Activated CD8-positive, alpha-beta memory T cell treated with anti-CD3 and anti-CD28 coated beads for 36 hours (primary cell): ENCODE data around the gene CNOT6. TPM values are rescaled to one million over a fixed set of nuclear protein-coding genes. Genes with fewer than 3 reads are reported as not detected.
"Not testable (repeated sequence)": the region's sequence is repeated elsewhere in the genome, so short reads cannot be mapped to it uniquely, and the experiment has no call there.

Source experiments
- CTCF ChIA-PET: fragments of 350-600 bp; sonication (Branson Sonifier 250); formaldehyde crosslinking; loops from one replicate; lab custom pipeline; 2021; ENCODE audit warnings: antibody characterized with exemption; lab: Charles Lee
- POLR2A ChIA-PET: fragments of 350-600 bp; sonication (Branson Sonifier 250); formaldehyde crosslinking; loops from one replicate; lab custom pipeline; 2021; ENCODE audit warnings: antibody characterized with exemption; lab: Charles Lee
- total RNA-seq, 2 experiments: library from RNA; stranded (reverse); gene quantifications; one replicate each; pipeline ENCODE4 v1.2.3, GENCODE V29; 2021

CNOT6 gene
- total RNA-seq, 2 experiments from 2014 or later: 39.1 to 40.0 TPM

DNA sequence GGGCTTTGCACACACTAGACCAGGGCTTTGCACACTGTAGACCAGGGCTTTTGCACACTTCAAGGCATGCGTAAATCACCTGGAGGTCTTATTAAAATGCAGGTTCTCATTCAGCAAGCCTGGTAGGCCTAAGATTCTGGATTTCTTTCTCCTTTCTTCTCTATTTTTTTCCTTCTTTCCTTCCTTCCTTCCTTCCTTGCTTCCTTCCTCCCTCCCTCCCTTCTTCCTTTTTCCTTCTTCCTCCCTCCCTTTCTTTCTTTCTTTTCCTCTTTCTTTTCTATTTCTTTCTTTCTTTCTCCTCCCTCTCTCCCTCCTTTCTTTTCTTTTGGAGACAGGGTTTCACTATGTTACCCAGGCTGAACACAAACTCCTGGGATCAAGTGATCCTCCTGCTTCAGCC, 24.3 kb upstream of the CNOT6 start:
- CTCF ChIA-PET: no interaction called here
- POLR2A ChIA-PET: no interaction called here

DNA sequence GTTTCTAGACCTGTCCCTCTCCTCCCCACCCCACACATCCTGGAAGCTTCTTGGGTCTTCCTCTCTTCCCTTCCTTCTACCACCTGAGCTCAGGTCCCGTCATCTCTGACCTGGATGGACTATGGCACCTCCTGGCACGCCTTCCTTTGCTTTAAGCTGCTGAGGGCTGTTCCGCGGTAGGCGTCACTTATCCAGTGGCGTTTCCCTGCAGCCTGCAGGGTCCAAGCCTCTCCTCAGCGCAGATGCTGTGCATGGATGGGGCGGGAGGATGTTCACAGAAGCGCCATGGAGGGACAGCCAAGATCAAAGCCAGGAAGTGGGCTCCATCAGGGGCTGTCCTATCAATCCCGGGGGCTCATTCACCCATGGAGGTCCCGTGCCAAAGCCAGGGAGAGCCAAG, 23.8 kb upstream of the CNOT6 start:
- ChIA-PET POLR2A (no interaction called here), CTCF (interaction anchor here (0.8 to 1.7 kb wide), 3 partner anchors 11 to 175 kb away, joined by 4 to 10 read pairs (median 6); no protein-coding TSS in a partner anchor)

DNA sequence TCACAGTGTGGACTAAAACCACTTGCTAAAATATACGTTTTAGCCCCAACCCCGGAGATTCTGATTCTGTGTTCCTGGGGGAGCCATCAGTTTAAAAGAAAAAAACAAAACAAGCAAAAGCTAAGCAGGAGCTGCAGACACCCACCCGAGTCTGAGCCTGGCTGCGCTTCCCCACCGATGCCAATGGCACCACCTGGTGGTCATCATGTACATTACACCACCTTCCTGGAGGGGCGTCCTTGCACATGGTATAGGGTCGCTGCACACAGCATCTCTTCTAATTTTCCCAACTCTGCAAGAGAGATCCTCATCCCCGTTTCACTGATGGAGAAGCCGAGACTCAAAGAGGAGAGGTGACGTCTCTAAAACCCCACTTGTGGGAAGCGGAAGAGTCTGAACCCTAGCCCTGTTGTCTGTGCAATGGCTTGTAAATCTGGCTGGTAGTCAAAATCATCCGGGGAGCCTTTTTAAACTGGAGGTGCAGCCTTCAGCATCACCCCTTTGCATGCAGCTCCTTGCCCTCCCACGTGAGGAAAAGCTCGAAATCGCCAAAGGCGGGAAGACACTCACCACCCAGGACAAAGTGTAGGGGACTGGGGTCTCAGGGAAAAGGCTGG, 23.1 kb upstream of the CNOT6 start:
- CTCF ChIA-PET: interaction anchor here (0.8 to 2.3 kb wide), 5 partner anchors 11 to 178 kb away, joined by 3 to 11 read pairs (median 6); no protein-coding TSS in a partner anchor

DNA sequence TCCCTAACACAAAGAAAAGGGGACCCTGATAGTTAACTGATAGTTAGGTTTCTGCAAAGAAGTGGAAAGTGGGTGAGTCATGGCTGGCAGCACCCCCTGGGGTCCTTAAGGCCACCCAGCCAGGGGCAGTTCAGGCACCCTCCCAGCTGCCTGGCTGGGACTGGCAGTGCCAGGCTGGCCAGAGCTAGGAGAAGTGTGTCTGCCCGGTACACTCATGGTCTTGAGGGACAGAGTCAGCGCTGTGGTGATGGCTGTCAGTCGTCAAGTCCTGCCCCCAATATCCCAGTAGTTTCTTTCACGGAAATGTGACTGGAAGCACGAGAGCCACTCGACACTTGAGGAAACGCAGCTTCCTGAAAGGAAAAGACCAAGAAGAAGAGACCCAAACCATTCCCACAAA, 22.3 kb upstream of the CNOT6 start:
- CTCF ChIA-PET: interaction anchor here (0.6 to 2.3 kb wide), 5 partner anchors 61 to 179 kb away, joined by 3 to 11 read pairs (median 6); no protein-coding TSS in a partner anchor

More for the DNA sequence above, 23.1 kb upstream of the CNOT6 start:
- POLR2A ChIA-PET: no interaction called here

DNA sequence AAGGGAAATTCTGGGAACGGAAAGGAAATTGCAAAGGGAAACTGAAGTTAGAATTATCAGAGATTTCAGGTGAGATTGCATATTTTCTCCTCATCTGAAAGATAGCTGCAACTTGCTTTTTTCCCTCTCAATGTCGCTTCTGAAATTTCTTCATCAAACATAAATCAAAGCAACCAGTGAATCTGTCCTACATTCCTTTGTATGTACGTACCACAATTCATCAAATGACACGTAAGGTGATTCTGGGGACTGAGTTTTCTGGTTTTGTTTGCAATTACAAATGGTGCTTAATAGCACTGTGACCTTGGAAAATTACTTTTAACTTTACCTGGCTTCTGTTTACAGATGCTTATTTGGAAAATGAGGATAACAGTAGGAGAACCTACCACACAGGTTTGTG, 21.9 kb upstream of the CNOT6 start:
- ChIA-PET CTCF (interaction anchor here (0.6 to 2.3 kb wide), 2 partner anchors 143 to 179 kb away, joined by 3 to 11 read pairs; no protein-coding TSS in a partner anchor), POLR2A (no interaction called here)

More for the DNA sequence above, 22.3 kb upstream of the CNOT6 start:
- POLR2A ChIA-PET: no interaction called here

DNA sequence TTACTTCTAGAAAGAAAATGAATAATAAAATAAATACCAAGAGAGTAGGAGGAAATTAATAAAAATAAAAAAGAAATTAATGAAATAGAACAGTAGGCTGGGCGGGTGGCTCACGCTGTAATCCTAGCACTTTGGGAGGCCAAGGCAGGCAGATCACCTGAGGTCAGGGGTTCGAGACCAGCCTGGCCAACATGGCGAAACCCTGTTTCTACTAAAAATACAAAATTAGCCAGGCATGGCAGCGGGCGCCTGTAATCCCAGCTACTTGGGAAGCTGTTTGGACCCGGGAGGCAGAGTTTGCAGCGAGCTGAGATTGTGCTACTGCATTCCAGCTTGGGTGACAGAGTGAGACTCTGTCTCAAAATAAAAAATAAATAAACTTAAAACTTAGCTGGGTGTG, 20.8 kb upstream of the CNOT6 start:
- POLR2A ChIA-PET: not testable (repeated sequence)

DNA sequence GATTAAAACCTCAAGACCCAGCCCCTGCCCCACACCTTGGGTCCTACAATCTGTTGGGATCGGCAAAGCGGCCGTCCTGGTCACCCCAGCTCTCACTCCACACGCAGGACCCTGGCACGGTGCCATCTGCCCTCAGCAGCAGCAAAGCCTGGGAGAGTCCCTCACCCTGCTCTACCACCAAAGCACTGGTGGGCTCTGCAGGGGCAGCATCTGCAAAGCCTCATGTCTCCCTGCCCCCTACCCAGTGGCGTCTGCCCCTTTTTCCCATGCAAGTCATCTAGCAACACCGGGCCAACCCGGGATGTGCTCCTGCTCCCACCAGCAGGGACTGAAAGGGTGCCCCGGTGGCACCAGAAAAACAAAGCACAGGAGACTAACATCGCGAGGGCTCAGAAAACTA, 19.6 kb upstream of the CNOT6 start:
- ChIA-PET POLR2A (interaction anchor here (0.6 kb wide), 1 partner anchor 788 kb away, joined by 8 read pairs; no protein-coding TSS in a partner anchor), CTCF (no interaction called here)

More for the DNA sequence above, 20.8 kb upstream of the CNOT6 start:
- CTCF ChIA-PET: interaction anchor here (1.6 to 2.3 kb wide), 3 partner anchors 145 to 180 kb away, joined by 4 to 11 read pairs (median 5); no protein-coding TSS in a partner anchor

DNA sequence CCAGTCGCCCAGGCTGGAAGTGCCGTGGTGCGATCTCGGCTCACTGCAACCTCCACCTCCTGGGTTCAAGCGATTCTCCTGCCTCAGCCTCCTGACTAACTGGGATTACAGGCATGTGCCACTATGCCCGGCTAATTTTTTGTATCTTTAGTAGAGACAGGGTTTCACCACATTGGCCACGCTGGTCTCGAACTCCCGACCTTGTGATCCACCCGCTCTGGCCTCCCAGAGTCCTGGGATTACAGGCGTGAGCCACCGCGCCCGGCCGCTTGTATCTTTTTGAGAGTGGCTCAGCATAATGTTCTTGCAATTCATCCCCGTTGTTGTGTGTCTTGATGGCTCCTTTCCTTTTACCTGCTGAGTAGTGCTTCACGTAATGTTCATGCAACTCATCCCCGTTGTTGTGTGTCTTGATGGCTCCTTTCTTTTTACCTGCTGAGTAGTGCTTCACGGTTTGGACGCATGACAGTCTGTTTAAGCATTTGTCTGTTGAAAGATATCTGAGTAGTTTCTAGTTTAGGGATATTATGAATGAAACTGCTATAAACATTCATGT, 18.1 kb upstream of the CNOT6 start:
- POLR2A ChIA-PET, CTCF ChIA-PET: not testable (repeated sequence)

DNA sequence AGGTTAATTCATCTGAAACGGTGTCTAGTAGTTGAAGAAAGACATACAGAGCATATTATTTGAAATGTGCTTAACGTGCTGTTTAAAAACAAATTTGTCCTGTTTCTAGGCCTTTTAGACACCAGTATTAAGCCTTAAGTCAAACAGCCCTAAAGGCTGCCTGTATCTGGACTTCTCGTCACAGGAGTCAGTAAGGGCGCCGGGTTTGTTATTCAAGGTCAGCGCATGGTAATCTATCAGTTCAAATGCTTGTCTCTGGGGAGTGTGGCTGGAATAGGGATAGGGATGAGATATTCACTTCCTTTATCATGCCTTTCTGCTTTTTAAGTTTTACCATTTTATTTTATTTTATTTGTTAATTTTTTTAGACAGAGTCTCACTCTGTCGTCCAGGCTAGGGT, 9.4 kb upstream of the CNOT6 start:
- CTCF ChIA-PET: no interaction called here
- POLR2A ChIA-PET: no interaction called here

DNA sequence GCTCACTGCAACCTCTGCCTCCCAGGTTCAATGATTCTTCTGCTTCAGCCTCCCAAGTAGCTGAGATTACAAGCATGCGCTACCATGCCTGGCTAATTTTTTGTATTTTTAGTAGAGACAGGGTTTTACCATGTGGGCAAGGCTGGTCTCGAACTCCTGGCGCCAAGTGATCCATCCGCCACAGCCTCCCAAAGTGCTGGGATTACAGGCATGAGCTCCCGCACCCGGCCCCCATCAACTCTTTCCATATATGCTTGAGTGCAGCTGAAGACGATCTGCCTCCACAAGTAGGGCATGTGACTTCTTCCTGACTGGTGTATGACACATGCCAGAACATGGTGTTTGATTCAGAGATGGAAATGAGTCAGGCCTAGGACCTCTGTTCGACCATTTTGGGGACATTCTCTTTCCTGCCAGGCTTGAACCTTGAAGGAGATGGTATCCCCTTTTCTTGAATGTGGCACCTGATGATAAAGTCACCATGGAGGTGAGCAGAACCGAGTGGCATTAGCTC, 7.5 kb upstream of the CNOT6 start:
- ChIA-PET CTCF (interaction anchor here (0.6 kb wide), 1 partner anchor 100 kb away, joined by 3 read pairs; no protein-coding TSS in a partner anchor), POLR2A (no interaction called here)

DNA sequence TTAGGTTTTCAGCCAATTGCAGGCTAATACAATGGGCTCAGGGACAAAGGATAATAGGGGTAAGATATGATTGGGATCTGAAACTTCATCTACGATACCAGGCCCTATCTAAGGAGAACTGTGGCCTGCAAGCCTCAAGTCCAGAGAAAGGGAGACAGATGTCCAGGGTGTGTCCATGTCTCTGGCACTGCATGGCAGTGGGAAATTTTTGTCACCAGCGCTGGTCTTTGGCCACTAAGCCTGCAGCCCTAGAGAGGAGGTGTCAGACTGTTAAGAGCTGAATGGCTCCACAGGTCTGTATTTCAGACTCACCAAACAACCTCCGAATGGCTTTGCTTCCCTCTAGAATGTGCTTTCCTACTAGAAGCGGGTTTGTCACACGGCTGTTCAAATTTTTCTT, 6.6 kb upstream of the CNOT6 start:
- ChIA-PET POLR2A (interaction anchor here (0.6 kb wide), 1 partner anchor 402 kb away, joined by 5 read pairs; no protein-coding TSS in a partner anchor), CTCF (no interaction called here)

DNA sequence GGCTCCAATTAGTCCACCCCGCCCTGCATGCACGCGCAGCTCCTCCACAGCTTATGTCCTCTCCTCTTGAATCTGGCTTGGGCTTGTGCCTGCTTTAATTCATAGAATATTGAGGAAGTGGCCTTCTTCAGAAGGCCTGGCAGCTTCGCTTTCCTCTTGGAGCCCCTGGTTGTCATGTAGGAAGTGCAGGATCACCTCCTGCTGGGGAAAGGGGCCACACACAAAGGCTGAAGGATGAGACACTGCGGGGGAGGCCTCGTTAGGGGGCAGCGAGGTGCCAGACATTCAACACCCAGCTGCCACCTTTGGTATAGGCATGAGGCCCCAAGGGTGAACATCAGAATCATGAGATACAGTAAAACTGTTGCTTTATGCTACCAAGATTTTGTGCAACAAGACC, 2.7 kb upstream of the CNOT6 start:
- POLR2A ChIA-PET: no interaction called here
- CTCF ChIA-PET: no interaction called here

DNA sequence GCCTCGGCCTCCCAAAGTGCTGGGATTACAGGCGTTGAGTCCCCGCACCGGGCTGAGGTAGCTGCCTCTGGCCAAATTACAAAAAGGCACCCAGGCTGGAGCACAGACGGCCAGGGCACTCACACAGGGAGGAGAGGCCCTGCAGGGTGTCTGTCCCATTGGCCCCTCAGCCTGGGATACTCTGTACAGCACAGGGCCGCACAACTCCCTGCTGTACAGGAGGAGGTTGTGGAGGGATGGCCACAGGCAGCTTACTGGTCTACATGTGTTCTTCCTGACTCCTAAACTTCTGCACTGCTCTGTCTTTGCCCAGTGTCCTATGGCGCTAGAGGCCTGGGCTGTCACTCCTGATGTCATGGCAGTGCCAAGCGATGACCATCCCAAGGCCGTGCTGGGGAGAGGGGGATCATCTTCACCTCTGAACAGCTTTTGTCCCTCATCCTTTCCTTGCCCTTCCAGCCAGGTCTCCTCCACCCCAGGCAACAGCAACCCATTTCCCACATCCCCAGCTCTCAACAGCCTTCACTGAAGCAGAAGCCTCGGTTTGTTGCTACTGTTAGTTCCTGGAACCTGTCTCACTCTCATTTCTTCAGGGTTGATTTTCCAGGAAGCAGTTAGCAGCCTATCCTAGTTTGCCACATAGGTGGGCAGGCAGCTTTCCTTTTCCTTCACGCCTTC, 1.8 kb upstream of the CNOT6 start:
- POLR2A ChIA-PET: no interaction called here
- CTCF ChIA-PET: interaction anchor here (0.7 kb wide), 1 partner anchor 138 kb away, joined by 3 read pairs; no protein-coding TSS in a partner anchor

DNA sequence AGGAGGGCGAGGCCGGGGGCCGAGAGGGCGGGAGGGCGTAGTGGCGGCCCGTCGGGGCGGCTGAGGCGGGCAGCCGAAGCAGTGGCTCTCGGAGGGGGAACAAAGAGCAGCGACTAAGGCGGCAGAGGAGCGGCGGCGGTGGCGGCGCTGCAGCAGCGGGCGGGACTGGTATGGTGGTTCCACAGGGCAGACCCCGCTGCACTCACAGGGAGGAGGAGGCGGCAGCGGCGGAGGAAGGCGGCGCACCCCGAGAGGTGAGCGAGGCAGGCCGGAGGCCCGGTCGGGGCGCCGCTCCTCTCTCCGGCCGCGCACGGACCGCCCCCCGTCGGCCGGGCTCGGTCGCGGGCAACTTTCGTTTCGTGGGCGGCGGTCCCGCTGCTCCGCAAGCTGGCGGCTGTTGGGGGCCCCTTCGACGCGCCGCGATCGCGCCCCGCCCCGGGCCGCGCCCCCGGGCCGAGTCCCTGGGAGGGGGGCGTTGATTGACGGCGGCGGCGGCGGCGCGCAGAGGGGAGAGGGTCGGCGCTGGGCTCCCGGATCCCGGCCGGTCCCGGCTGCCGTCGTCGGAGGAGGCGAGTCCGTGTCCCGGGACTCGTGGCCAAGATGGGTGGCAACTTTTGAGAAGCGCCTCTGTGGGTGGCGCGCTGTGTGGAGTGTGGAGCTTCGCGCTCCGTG, 467 bp downstream of the CNOT6 start:
- POLR2A ChIA-PET: interaction anchor here (0.5 to 0.6 kb wide), 2 partner anchors 113 to 119 kb away, joined by 3 read pairs; no protein-coding TSS in a partner anchor
- CTCF ChIA-PET: no interaction called here

DNA sequence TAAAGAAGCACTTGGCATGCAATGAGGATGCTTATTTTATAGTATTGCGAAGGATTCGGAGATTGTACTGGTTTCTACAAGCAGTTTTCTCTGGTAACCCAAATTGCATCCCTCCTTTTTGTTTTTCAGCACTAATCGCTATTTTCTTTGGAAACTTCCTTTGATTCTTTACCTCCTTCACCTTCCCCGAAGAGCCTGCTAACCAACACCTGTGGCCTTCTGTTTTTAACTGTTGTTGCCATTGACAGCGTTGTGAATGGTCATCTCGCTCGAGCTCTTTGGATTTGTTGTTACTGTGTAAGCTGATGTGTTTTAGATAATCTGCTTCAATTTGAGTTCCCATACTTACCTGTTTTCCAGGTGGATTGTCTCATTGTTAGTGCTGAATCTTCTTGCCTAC, 1.1 kb downstream of the CNOT6 start:
- ChIA-PET CTCF (no interaction called here), POLR2A (interaction anchor here (0.6 kb wide), 1 partner anchor 113 kb away, joined by 3 read pairs; no protein-coding TSS in a partner anchor)

DNA sequence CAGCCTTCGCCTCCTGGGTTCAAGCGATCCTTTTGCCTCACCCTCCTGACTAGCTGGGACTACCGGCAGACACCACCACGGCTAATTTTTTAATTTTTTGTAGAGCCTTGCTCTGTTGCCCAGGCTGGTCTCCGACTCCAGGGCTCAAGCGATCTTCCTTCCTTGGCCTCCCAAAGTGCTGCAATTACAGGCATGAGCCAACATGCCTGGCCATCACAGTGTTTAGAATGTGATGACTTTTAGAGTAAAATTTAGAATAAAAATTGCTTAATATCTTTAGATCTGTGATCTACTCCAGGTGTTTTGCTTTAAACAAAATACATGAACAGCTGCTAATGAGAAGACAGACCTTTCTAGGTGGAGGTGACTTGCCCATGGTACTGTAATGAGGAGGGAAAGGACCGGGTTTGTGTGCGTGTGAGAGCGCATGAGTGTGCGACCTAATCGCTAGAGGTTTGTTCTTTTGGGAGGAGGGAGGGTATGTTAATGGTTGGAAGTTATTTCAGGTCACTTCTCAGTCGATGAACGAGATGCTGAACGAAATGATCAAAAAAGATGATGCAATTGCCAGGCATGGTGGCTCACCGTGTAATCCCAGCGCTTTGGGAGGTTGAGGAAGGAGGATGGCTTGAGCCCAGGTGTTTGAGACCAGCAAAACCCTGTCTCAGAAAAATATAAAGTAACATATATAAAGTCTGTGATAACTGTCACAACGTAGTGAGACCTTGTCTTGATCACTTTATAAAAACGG, 2.0 kb downstream of the CNOT6 start:
- ChIA-PET POLR2A (no interaction called here), CTCF (no interaction called here)

DNA sequence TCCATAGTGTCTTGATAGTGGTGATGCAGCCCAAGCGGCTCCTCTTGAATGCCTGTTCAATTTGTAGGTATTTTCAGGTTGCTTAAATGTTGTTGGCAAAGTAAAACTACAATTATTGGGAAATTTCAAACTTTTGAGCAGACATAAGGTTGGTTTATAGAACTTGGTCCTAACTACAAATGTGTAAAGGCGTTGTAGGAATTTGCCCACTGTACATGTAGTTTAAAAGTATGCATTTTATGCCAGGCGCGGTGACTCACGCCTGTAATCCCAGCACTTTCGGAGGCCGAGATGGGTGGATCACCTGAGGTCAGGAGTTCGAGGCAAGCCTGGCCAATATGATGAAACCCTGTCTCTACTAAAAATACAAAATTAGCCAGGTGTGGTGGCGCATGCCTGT, 2.6 kb downstream of the CNOT6 start:
- CTCF ChIA-PET, POLR2A ChIA-PET: not testable (repeated sequence)

DNA sequence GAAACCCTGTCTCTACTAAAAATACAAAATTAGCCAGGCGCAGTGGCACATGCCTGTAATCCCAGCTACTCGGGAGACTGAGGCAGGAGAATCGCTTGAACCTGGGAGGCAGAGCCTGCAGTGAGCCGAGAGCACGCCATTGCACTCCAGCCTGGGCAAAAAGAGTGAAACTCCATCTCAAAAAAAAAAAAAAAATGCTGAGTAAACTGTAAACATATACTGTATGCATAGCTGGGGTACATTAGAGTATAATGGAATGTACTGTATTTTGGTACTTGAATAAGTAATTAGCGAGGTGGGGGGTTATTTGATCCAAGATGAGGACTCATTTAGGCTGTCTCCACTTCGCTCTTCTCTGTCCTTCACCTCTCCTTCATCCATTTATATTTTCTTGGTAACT, 3.7 kb downstream of the CNOT6 start:
- POLR2A ChIA-PET: not testable (repeated sequence)
- CTCF ChIA-PET: interaction anchor here (0.6 kb wide), 1 partner anchor 20 kb away, joined by 7 read pairs; no protein-coding TSS in a partner anchor
